OCI-LY3 (cell line): ENCODE measurements around the gene LBHD1.
"Not testable (repeated sequence)": the region's sequence is repeated elsewhere in the genome, so short reads cannot be mapped to it uniquely, and the experiment has no call there.

Experiments used
- H2AFZ ChIP-seq: fragments of 200-600, 300-600 bp; shearing (Covaris generic); 2 replicates; pipeline ENCODE4 v1.6.0; 2014; ENCODE audit warnings: antibody characterized with exemption, low read depth, low read length
- H3K27ac ChIP-seq: fragments of 200-600, 300-600 bp; sonication (generic); 2 replicates; pipeline ENCODE4 v1.5.1; 2014; ENCODE audit warnings: mild to moderate bottlenecking, low read length, moderate library complexity, mixed read lengths
- H3K27me3 ChIP-seq: fragments of 200-600, 300-600 bp; sonication (generic); 2 replicates; pipeline ENCODE4 v1.6.1; 2014; ENCODE audit warnings: low read depth, low read length, mixed read lengths
- H3K36me3 ChIP-seq: fragments of 200-600, 300-600 bp; sonication (generic); replicated peaks from 2 replicates; pipeline ENCODE3; 2014; ENCODE audit warnings: low read depth, low read length, mixed read lengths
- H3K4me1 ChIP-seq: fragments of 300-600, 200-600 bp; sonication (generic); 2 replicates; pipeline ENCODE4 v1.6.1; 2014; ENCODE audit warnings: low read length, mixed read lengths
- H3K4me2 ChIP-seq: fragments of 200-600, 300-600 bp; sonication (generic); 2 replicates; pipeline ENCODE4 v1.6.1; 2014; ENCODE audit warnings: low read length, mixed read lengths
- H3K4me3 ChIP-seq: fragments of 300-600, 200-600 bp; sonication (generic); 2 replicates; pipeline ENCODE4 v1.5.1; 2014; ENCODE audit warnings: antibody characterized with exemption, mild to moderate bottlenecking, low read length, moderate library complexity
- H3K79me2 ChIP-seq: fragments of 300-600, 200-600 bp; shearing (Covaris generic); 2 replicates; pipeline ENCODE4 v1.6.1; 2014; ENCODE audit warnings: mild to moderate bottlenecking, low read length, mixed read lengths
- H3K9ac ChIP-seq: fragments of 300-600, 200-600 bp; shearing (Covaris generic); 2 replicates; pipeline ENCODE4 v1.6.0; 2014; ENCODE audit warnings: mild to moderate bottlenecking, low read length, moderate library complexity
- H3K9me3 ChIP-seq: fragments of 200-600, 300-600 bp; shearing (Covaris generic); 2 replicates; pipeline ENCODE4 v1.6.1; 2014; ENCODE audit warnings: low read length, mixed read lengths; ENCODE audit not compliant: insufficient read depth
- H4K20me1 ChIP-seq: fragments of 200-600, 300-600 bp; sonication (generic); 2 replicates; pipeline ENCODE4 v1.6.1; 2016; ENCODE audit warnings: low read length, mixed read lengths; ENCODE audit not compliant: insufficient read depth
- CTCF ChIP-seq: fragments of 200-600, 300-600 bp; sonication (generic); IDR thresholded peaks from 2 replicates; pipeline ENCODE4 v1.5.1; 2014; ENCODE audit warnings: antibody characterized with exemption, low read length, low read depth
- EZH2phosphoT487 ChIP-seq: fragments of 200-600 bp; shearing (Covaris generic); IDR thresholded peaks from 2 replicates; pipeline ENCODE4 v1.6.1; 2018; ENCODE audit warnings: antibody characterized with exemption, mixed run types, low read depth

Gene LBHD1

GRCh38 chr11:62707277-62707861 is 35.3 kb upstream of the LBHD1 start, which contains the start of the genes BSCL2 and GNG3:
Gene BSCL2 (minus strand): TSS chr11:62707424. CDS start chr11:62707195, 229 bp downstream.
Gene GNG3 (plus strand): TSS chr11:62707676. CDS start chr11:62708296, 620 bp downstream.
- H2AFZ ChIP-seq, result no peak within 1 kb of the TSS
- TF ChIP-seq EZH2phosphoT487 (no peak), CTCF (no peak)

GRCh38 chr11:62706850-62707247 is 34.8 kb upstream of the LBHD1 start:
- H3K4me3 ChIP-seq, result no peak overlapping the region
- peaks cover 51% of the 10 kb centered on the region for H3K36me3 ChIP-seq
- peaks cover 37% of the 10 kb centered on the region for H3K4me1 ChIP-seq
- H3K4me2 ChIP-seq, result peak overlapping the region; percentile 67
- no peak overlapping the region for H3K27ac ChIP-seq
- H3K79me2 ChIP-seq, result peaks cover 10% of the 10 kb centered on the region
- no peaks in the 10 kb centered on the region for H4K20me1 ChIP-seq
- TF ChIP-seq CTCF (no peak), EZH2phosphoT487 (no peak)
- no peaks in the 10 kb centered on the region for H3K27me3 ChIP-seq
- H3K9ac ChIP-seq, result no peak overlapping the region
- no peaks in the 10 kb centered on the region for H3K9me3 ChIP-seq
- H2AFZ ChIP-seq, result no peak overlapping the region

More at GRCh38 chr11:62707277-62707861, 35.3 kb upstream of the LBHD1 start, which contains the start of the genes BSCL2 and GNG3:
- H4K20me1 ChIP-seq, result no peaks in the 10 kb centered on the region
- H3K4me3 ChIP-seq, result peak within 1 kb of the TSS; percentile 84
- peak within 1 kb of the TSS; percentile 89 for H3K4me2 ChIP-seq
- H3K4me1 ChIP-seq, result peaks cover 32% of the 10 kb centered on the region
- no peak within 1 kb of the TSS; the same call in 1 of the 2 replicates for H3K27ac ChIP-seq
- H3K27me3 ChIP-seq, result no peaks in the 10 kb centered on the region
- H3K9me3 ChIP-seq, result no peaks in the 10 kb centered on the region
- H3K9ac ChIP-seq, result no peak within 1 kb of the TSS
- peaks cover 10% of the 10 kb centered on the region for H3K79me2 ChIP-seq
- peaks cover 50% of the 10 kb centered on the region for H3K36me3 ChIP-seq

- H3K79me2 ChIP-seq, result peaks cover 10% of the 10 kb centered on the region
- H3K4me1 ChIP-seq, result peaks cover 38% of the 10 kb centered on the region
- H3K9ac ChIP-seq, result peak overlapping the region; percentile 76
- no peaks in the 10 kb centered on the region for H3K9me3 ChIP-seq
- H4K20me1 ChIP-seq, result no peaks in the 10 kb centered on the region
- H3K27me3 ChIP-seq, result no peaks in the 10 kb centered on the region
- no peak for TF ChIP-seq EZH2phosphoT487
- no peak for TF ChIP-seq CTCF
- H3K4me3 ChIP-seq, result peak overlapping the region; percentile 84
- peak overlapping the region; percentile 99 for H3K4me2 ChIP-seq
- H3K36me3 ChIP-seq, result peaks cover 52% of the 10 kb centered on the region
- 0 out of 2 replicates have a peak overlapping the region, but pooled peaks have one; percentile 17 for H2AFZ ChIP-seq
- H3K27ac ChIP-seq, result peak overlapping the region; percentile 40
Observed at GRCh38 chr11:62705880-62706849, 34.1 kb upstream of the LBHD1 start.

- H3K36me3 ChIP-seq, result peaks cover 50% of the 10 kb centered on the region
- H3K27ac ChIP-seq, result peak overlapping the region; percentile 40
- H3K79me2 ChIP-seq, result peaks cover 10% of the 10 kb centered on the region
- peak overlapping the region; percentile 84 for H3K4me3 ChIP-seq
- H3K4me2 ChIP-seq, result peak overlapping the region; percentile 99
- H3K27me3 ChIP-seq, result no peaks in the 10 kb centered on the region
- H3K4me1 ChIP-seq, result peaks cover 38% of the 10 kb centered on the region
- H3K9me3 ChIP-seq, result no peaks in the 10 kb centered on the region
- peak overlapping the region; percentile 76 for H3K9ac ChIP-seq
- no peak overlapping the region for H2AFZ ChIP-seq
- no peaks in the 10 kb centered on the region for H4K20me1 ChIP-seq
- TF ChIP-seq CTCF (no peak), EZH2phosphoT487 (no peak)
Observed at GRCh38 chr11:62705413-62705812, 33.3 kb upstream of the LBHD1 start.

GRCh38 chr11:62703921-62704320 is 31.9 kb upstream of the LBHD1 start:
- Histone ChIP-seq H3K4me1 (peaks cover 27% of the 10 kb centered on the region), H3K79me2 (peaks cover 10% of the 10 kb centered on the region), H3K36me3 (peaks cover 47% of the 10 kb centered on the region)
- H3K9me3 ChIP-seq, H3K27me3 ChIP-seq, H3K9ac ChIP-seq, H3K27ac ChIP-seq, H3K4me3 ChIP-seq, H2AFZ ChIP-seq, H4K20me1 ChIP-seq, H3K4me2 ChIP-seq: not testable (repeated sequence)
